Measurements from ENCODE around the gene MRPL12.

GRCh38 chr17:81693509-81694210 lies 9.5 kb upstream of the MRPL12 start:
- TF ChIP-seq, protein P1, sequence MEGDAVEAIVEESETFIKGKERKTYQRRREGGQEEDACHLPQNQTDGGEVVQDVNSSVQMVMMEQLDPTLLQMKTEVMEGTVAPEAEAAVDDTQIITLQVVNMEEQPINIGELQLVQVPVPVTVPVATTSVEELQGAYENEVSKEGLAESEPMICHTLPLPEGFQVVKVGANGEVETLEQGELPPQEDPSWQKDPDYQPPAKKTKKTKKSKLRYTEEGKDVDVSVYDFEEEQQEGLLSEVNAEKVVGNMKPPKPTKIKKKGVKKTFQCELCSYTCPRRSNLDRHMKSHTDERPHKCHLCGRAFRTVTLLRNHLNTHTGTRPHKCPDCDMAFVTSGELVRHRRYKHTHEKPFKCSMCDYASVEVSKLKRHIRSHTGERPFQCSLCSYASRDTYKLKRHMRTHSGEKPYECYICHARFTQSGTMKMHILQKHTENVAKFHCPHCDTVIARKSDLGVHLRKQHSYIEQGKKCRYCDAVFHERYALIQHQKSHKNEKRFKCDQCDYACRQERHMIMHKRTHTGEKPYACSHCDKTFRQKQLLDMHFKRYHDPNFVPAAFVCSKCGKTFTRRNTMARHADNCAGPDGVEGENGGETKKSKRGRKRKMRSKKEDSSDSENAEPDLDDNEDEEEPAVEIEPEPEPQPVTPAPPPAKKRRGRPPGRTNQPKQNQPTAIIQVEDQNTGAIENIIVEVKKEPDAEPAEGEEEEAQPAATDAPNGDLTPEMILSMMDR (IDR thresholded peaks at IDR 0.05) = no peak
- no peak for TF ChIP-seq POLR2A (IDR thresholded peaks at IDR 0.05)
